ENCODE data around the gene GPR15.

The GPR15 gene

DNA sequence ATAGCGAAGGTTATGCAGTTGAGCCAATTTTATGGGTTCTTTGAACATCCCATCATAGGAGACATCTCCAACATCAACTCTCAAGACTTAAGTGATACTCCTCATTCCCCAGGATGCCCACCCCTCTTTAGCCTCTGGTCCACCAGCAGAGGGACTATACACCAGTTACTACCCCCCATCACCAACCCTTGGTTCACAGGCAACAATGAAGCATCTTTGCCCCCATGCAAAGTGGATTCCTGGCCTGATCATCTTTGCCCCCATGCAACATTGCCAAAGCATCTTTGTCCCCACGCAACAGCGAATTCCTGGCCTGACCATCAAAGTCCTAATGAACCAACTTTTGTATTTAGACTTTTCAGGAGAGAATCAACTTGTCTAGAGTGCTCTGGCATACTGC is 19.1 kb downstream of the GPR15 start:
- Histone ChIP-seq H3K9ac (ENCODE audit: low read length) (no peak overlapping the region), H3K27ac (ENCODE audit: low read length) (no peak overlapping the region), H3F3A (ENCODE audit: insufficient read depth, low read length) (peaks cover 19% of the 10 kb centered on the region), H3K27me3 (replicated peaks; ENCODE audit: insufficient read depth, low read length) (no peaks in the 10 kb centered on the region), H3K79me2 (ENCODE audit: low read length) (no peaks in the 10 kb centered on the region), H3K4me2 (ENCODE audit: low read depth, low read length) (no peak overlapping the region), H3K4me3 (ENCODE audit: low read length) (no peak overlapping the region), H4K20me1 (ENCODE audit: insufficient read depth, low read length) (no peaks in the 10 kb centered on the region), H3K9me3 (replicated peaks; ENCODE audit: insufficient read depth, low read length) (no peaks in the 10 kb centered on the region), H3K4me1 (ENCODE audit: low read length) (peaks cover 13% of the 10 kb centered on the region), H3K36me3 (replicated peaks; ENCODE audit: insufficient read depth, low read length) (no peaks in the 10 kb centered on the region), H3K9me2 (replicated peaks; ENCODE audit: insufficient read depth, low read length) (no peaks in the 10 kb centered on the region), H2AFZ (ENCODE audit: low read length) (no peak overlapping the region)
- TF ChIP-seq EZH2 (optimal IDR thresholded peaks at IDR 0.05; ENCODE audit: low read depth, low read length) = no peak
- DNase-seq = no peak

DNA sequence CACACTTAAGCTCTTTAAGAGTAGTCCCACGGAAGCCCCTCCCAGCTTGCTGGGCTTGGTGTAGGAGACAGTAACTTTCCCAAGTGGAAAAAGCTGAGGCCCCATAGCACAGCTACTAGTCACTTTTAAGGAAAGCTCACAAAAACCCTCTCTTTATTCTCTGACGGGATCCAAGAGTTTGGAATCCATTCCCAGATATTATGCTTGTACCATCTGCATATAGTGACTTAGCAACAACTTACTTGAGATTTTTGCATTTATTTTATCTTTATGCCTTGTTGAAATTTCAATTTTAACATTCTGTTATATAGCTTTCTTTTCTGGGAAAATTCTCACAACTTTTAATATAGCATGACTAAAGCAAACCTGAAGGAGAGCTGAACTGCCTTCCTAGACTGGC is 19.5 kb downstream of the GPR15 start:
- Histone ChIP-seq H4K20me1 (ENCODE audit: insufficient read depth, low read length) (no peaks in the 10 kb centered on the region), H3F3A (ENCODE audit: insufficient read depth, low read length) (peaks cover 19% of the 10 kb centered on the region), H3K4me2 (ENCODE audit: low read depth, low read length) (no peak overlapping the region), H3K9me3 (replicated peaks; ENCODE audit: insufficient read depth, low read length) (no peaks in the 10 kb centered on the region), H3K27me3 (replicated peaks; ENCODE audit: insufficient read depth, low read length) (no peaks in the 10 kb centered on the region), H2AFZ (ENCODE audit: low read length) (no peak overlapping the region), H3K36me3 (replicated peaks; ENCODE audit: insufficient read depth, low read length) (no peaks in the 10 kb centered on the region), H3K27ac (ENCODE audit: low read length) (no peak overlapping the region), H3K79me2 (ENCODE audit: low read length) (no peaks in the 10 kb centered on the region), H3K9ac (ENCODE audit: low read length) (no peak overlapping the region), H3K9me2 (replicated peaks; ENCODE audit: insufficient read depth, low read length) (no peaks in the 10 kb centered on the region), H3K4me1 (ENCODE audit: low read length) (peaks cover 10% of the 10 kb centered on the region), H3K4me3 (ENCODE audit: low read length) (no peak overlapping the region)
- no peak for DNase-seq
- no peak for TF ChIP-seq EZH2 (optimal IDR thresholded peaks at IDR 0.05; ENCODE audit: low read depth, low read length)
- TF ChIP-seq CTCF (IDR thresholded peaks at IDR 0.05; ENCODE audit: low read length) = no peak
- no peak for TF ChIP-seq EZH2phosphoT487 (IDR thresholded peaks at IDR 0.05; ENCODE audit: low read length)

DNA sequence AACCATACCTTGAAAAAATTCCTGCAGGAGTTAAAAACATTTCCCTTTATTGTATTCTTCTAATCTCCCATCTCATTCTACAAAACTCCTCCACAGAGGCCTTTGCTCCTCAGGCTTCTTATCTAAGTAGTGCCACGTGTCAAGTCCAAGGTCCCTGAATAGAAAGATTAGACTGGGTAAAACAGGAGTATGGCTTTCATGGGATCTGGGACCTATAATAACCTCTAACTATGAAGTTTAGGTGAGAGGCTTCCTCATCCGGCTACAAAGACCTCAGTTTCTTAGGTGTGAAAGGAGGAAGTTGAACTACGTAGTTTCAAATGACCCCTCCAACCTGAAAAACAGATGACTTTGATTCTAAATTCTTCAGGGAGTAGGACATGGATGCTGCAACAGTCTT is 20.0 kb downstream of the GPR15 start:
- peaks cover 22% of the 10 kb centered on the region for H3F3A ChIP-seq (ENCODE audit: insufficient read depth, low read length)
- H4K20me1 ChIP-seq (ENCODE audit: insufficient read depth, low read length) = no peaks in the 10 kb centered on the region
- H3K27ac ChIP-seq (ENCODE audit: low read length) = no peak overlapping the region
- H3K9me2 ChIP-seq (replicated peaks; ENCODE audit: insufficient read depth, low read length) = no peaks in the 10 kb centered on the region
- H3K4me2 ChIP-seq (ENCODE audit: low read depth, low read length) = no peak overlapping the region
- H3K4me1 ChIP-seq (ENCODE audit: low read length) = peaks cover 10% of the 10 kb centered on the region
- no peak overlapping the region for H3K9ac ChIP-seq (ENCODE audit: low read length)
- no peaks in the 10 kb centered on the region for H3K9me3 ChIP-seq (replicated peaks; ENCODE audit: insufficient read depth, low read length)
- H3K4me3 ChIP-seq (ENCODE audit: low read length) = no peak overlapping the region
- no peaks in the 10 kb centered on the region for H3K27me3 ChIP-seq (replicated peaks; ENCODE audit: insufficient read depth, low read length)
- TF ChIP-seq EZH2 (optimal IDR thresholded peaks at IDR 0.05; ENCODE audit: low read depth, low read length) = no peak
- no peak for TF ChIP-seq CTCF (IDR thresholded peaks at IDR 0.05; ENCODE audit: low read length)
- TF ChIP-seq EZH2phosphoT487 (IDR thresholded peaks at IDR 0.05; ENCODE audit: low read length) = no peak
- no peaks in the 10 kb centered on the region for H3K79me2 ChIP-seq (ENCODE audit: low read length)
- DNase-seq = no peak
- H2AFZ ChIP-seq (ENCODE audit: low read length) = no peak overlapping the region
- no peaks in the 10 kb centered on the region for H3K36me3 ChIP-seq (replicated peaks; ENCODE audit: insufficient read depth, low read length)

- Histone ChIP-seq H3K27ac (ENCODE audit: low read length) (no peak overlapping the region), H4K20me1 (ENCODE audit: insufficient read depth, low read length) (no peaks in the 10 kb centered on the region), H3K4me3 (ENCODE audit: low read length) (no peak overlapping the region), H3F3A (ENCODE audit: insufficient read depth, low read length) (peaks cover 29% of the 10 kb centered on the region), H3K4me1 (ENCODE audit: low read length) (peaks cover 17% of the 10 kb centered on the region), H3K4me2 (ENCODE audit: low read depth, low read length) (no peak overlapping the region), H3K79me2 (ENCODE audit: low read length) (no peaks in the 10 kb centered on the region), H2AFZ (ENCODE audit: low read length) (no peak overlapping the region), H3K9me2 (replicated peaks; ENCODE audit: insufficient read depth, low read length) (no peaks in the 10 kb centered on the region), H3K9me3 (replicated peaks; ENCODE audit: insufficient read depth, low read length) (no peaks in the 10 kb centered on the region), H3K27me3 (replicated peaks; ENCODE audit: insufficient read depth, low read length) (no peaks in the 10 kb centered on the region), H3K36me3 (replicated peaks; ENCODE audit: insufficient read depth, low read length) (no peaks in the 10 kb centered on the region), H3K9ac (ENCODE audit: low read length) (no peak overlapping the region)
- DNase-seq = no peak
- TF ChIP-seq EZH2phosphoT487 (IDR thresholded peaks at IDR 0.05; ENCODE audit: low read length) = no peak
- no peak for TF ChIP-seq CTCF (IDR thresholded peaks at IDR 0.05; ENCODE audit: low read length)
- no peak for TF ChIP-seq EZH2 (optimal IDR thresholded peaks at IDR 0.05; ENCODE audit: low read depth, low read length)
Observed at GRCh38 chr3:98552232-98553020, 20.6 kb downstream of the GPR15 start.

All from MM.1S (cell line).